Loucy (cell line): ENCODE measurements around the gene XDH.

Experiments used
- H2AFZ ChIP-seq: fragments of 200-600 bp; sonication (generic); 2 replicates; pipeline ENCODE4 v1.6.0; 2016; ENCODE audit warnings: antibody characterized with exemption, mild to moderate bottlenecking, low read length, moderate library complexity
- H3F3A ChIP-seq: fragments of 200-600 bp; 2 replicates; pipeline ENCODE4 v1.6.0; 2016; ENCODE audit warnings: antibody characterized with exemption, low read depth, mild to moderate bottlenecking
- H3K27me3 ChIP-seq: fragments of 200-600 bp; sonication (generic); 2 replicates; pipeline ENCODE4 v1.6.1; 2014; ENCODE audit warnings: low read length, mild to moderate bottlenecking; ENCODE audit not compliant: insufficient read depth, poor library complexity, severe bottlenecking
- H3K36me3 ChIP-seq: fragments of 200-600 bp; sonication (generic); 2 replicates; pipeline ENCODE4 v1.6.1; 2016; ENCODE audit warnings: low read length; ENCODE audit not compliant: insufficient read depth
- H3K4me1 ChIP-seq: fragments of 200-600 bp; sonication (generic); 2 replicates; pipeline ENCODE4 v1.5.1; 2014; ENCODE audit warnings: low read length, mild to moderate bottlenecking; ENCODE audit not compliant: insufficient read depth, poor library complexity, severe bottlenecking
- H3K4me2 ChIP-seq: fragments of 200-600 bp; sonication (generic); 2 replicates; pipeline ENCODE4 v1.6.0; 2014; ENCODE audit warnings: antibody characterized with exemption, low read length, low read depth, mild to moderate bottlenecking; ENCODE audit not compliant: poor library complexity, severe bottlenecking
- H3K4me3 ChIP-seq: fragments of 200-600 bp; sonication (generic); 2 replicates; pipeline ENCODE4 v1.5.1; 2014; ENCODE audit warnings: low read length, mild to moderate bottlenecking, mixed read lengths; ENCODE audit not compliant: poor library complexity, severe bottlenecking
- H3K79me2 ChIP-seq: fragments of 200-600 bp; sonication (generic); 2 replicates; pipeline ENCODE4 v1.6.1; 2014; ENCODE audit warnings: low read length; ENCODE audit not compliant: insufficient read depth
- H3K9ac ChIP-seq: fragments of 200-600 bp; sonication (generic); 2 replicates; pipeline ENCODE4 v1.6.0; 2014; ENCODE audit warnings: mild to moderate bottlenecking, low read depth, low read length, moderate library complexity; ENCODE audit not compliant: poor library complexity, severe bottlenecking
- H3K9me2 ChIP-seq: fragments of 200-600 bp; sonication (generic); replicated peaks from 2 replicates; pipeline ENCODE4 v1.6.1; 2016; ENCODE audit warnings: low read depth, low read length, mixed read lengths
- H3K9me3 ChIP-seq: fragments of 200-600 bp; sonication (generic); 2 replicates; pipeline ENCODE4 v1.6.1; 2014; ENCODE audit warnings: mild to moderate bottlenecking, antibody characterized with exemption, low read length, low read depth; ENCODE audit not compliant: insufficient read depth
- H4K20me1 ChIP-seq: fragments of 200-600 bp; sonication (generic); 2 replicates; pipeline ENCODE4 v1.6.0; 2014; ENCODE audit warnings: antibody characterized with exemption, low read length, mild to moderate bottlenecking; ENCODE audit not compliant: insufficient read depth, poor library complexity, severe bottlenecking
- EZH2phosphoT487 ChIP-seq: fragments of 200-600 bp; IDR thresholded peaks from 2 replicates; pipeline ENCODE4 v1.6.1; 2018; ENCODE audit warnings: antibody characterized with exemption, mild to moderate bottlenecking, moderate library complexity, borderline replicate concordance
- TF ChIP-seq, protein P1 (sequence below): fragments of 200-600 bp; sonication (generic); conservative IDR thresholded peaks from 2 replicates; pipeline ENCODE4 v1.5.1; 2014; ENCODE audit warnings: mild to moderate bottlenecking, antibody characterized with exemption, low read length

The XDH gene

DNA sequence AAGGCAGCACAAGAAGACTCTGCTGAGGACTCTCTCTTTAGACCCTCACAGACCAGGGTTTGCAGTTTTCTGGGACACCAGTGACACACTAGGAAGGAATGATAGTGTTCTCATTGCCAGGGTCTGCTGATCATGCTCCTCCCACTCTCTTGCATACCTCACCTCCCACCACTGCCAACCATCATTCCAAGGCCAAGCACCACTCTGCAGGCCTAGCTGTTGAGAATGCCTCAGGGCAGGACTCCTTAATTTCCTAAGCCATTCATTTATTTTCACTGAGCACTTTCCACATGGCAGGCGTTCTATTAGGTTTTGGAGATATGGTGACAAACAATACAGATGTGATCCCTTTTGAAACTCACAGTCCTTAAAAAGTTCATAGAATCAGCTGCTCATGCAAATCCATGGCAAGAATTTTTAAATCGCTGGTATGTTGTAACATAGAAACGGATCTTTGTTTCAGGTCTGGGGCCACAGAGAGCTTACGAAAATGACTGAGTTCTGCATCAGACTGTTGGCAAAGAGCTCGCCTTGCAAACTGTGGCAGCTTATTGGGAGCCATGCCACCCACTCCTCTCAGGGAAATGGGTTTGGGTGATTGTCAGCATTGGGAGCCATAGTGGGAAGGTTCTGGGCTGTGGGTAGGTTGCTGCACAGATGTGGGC lies 78.5 kb downstream of the XDH start:
- Histone ChIP-seq H3K9ac (no peak overlapping the region), H3K4me1 (peaks cover 4% of the 10 kb centered on the region), H3K36me3 (no peaks in the 10 kb centered on the region), H4K20me1 (no peaks in the 10 kb centered on the region), H2AFZ (no peak overlapping the region), H3K4me3 (no peak overlapping the region), H3K9me3 (no peaks in the 10 kb centered on the region), H3K79me2 (no peaks in the 10 kb centered on the region), H3K9me2 (no peaks in the 10 kb centered on the region), H3F3A (no peaks in the 10 kb centered on the region), H3K27me3 (no peaks in the 10 kb centered on the region), H3K4me2 (no peak overlapping the region)
- TF ChIP-seq, protein P1, sequence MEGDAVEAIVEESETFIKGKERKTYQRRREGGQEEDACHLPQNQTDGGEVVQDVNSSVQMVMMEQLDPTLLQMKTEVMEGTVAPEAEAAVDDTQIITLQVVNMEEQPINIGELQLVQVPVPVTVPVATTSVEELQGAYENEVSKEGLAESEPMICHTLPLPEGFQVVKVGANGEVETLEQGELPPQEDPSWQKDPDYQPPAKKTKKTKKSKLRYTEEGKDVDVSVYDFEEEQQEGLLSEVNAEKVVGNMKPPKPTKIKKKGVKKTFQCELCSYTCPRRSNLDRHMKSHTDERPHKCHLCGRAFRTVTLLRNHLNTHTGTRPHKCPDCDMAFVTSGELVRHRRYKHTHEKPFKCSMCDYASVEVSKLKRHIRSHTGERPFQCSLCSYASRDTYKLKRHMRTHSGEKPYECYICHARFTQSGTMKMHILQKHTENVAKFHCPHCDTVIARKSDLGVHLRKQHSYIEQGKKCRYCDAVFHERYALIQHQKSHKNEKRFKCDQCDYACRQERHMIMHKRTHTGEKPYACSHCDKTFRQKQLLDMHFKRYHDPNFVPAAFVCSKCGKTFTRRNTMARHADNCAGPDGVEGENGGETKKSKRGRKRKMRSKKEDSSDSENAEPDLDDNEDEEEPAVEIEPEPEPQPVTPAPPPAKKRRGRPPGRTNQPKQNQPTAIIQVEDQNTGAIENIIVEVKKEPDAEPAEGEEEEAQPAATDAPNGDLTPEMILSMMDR: no peak
- no peak for TF ChIP-seq EZH2phosphoT487

DNA sequence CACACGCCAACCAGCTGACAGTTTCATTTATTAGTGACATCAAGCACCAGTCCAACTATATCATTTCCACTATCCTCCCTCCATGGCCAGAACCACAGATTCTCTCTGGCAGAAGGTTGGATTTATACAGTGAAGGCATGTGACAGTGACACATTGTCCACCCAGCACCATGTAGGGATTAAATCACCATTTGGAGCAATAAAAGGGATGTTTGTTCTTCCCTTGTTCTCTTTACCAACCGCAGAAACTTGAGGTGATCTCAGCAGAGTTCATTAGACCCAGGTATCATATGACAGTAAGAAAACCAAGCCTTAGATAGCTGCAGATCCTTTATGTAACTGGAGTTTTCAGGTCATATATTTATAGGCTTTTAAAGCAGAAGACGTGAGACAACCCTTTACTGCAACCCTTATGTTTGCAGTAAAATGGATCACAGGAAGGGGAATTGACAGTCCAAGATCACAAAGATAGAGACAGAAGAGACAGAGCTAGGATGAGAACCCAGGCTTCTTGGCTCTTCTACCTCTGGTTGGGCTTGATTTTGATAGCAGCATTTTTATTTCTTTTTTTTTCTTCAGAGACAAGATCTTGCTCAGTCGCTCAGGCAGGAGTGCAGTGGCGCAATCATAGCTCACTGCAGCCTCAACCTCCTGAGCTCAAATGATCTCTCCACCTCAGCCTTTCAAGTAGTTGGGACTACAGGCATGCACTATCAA lies 80.1 kb downstream of the XDH start:
- H3K79me2 ChIP-seq: no peaks in the 10 kb centered on the region
- H3K4me2 ChIP-seq: no peak overlapping the region
- peaks cover 5% of the 10 kb centered on the region for H3K4me1 ChIP-seq
- H3K9ac ChIP-seq: no peak overlapping the region
- no peaks in the 10 kb centered on the region for H3K36me3 ChIP-seq
- no peaks in the 10 kb centered on the region for H4K20me1 ChIP-seq
- TF ChIP-seq, protein P1: no peak
- TF ChIP-seq EZH2phosphoT487: no peak
- H3F3A ChIP-seq: no peaks in the 10 kb centered on the region
- no peaks in the 10 kb centered on the region for H3K27me3 ChIP-seq
- no peaks in the 10 kb centered on the region for H3K9me3 ChIP-seq
- H3K4me3 ChIP-seq: no peak overlapping the region
- H2AFZ ChIP-seq: no peak overlapping the region
- H3K9me2 ChIP-seq: no peaks in the 10 kb centered on the region

DNA sequence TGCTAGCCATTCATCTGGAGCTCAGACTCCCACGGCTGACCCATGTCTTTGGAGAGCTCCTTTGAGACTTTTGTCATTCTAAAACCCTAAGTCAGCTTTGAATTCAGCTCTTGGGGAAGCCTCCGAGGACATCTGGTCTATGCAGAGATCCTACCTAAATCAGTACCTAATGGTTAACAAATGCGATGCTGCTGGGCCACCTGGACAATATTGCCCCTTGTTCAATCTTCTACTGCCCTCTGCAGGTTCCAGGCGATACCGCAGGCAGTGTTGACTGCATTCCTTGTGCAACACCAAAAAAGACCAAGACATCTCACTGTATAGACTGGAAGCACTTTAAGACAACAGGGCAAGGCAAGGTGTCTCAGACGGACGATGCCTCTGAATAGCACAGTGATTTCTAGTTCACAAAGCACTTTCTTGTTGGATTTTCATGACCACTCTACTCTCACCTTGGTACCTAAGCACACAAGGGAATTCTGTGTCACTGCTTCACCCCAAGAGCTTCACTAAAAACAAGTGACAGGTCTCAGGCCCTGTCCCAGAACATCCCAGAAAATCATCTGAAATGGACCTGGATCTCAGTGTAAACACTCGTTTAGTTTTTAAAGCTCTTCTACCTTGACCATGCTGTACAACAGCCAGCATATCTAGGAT lies 80.9 kb downstream of the XDH start:
- Histone ChIP-seq H3K9me3 (no peaks in the 10 kb centered on the region), H3K36me3 (no peaks in the 10 kb centered on the region), H3K4me1 (peaks cover 5% of the 10 kb centered on the region), H3K4me3 (no peak overlapping the region), H3K27me3 (no peaks in the 10 kb centered on the region), H3K9ac (no peak overlapping the region), H3F3A (no peaks in the 10 kb centered on the region), H4K20me1 (no peaks in the 10 kb centered on the region), H3K79me2 (no peaks in the 10 kb centered on the region), H3K9me2 (no peaks in the 10 kb centered on the region), H2AFZ (no peak overlapping the region), H3K4me2 (no peak overlapping the region)
- TF ChIP-seq EZH2phosphoT487: no peak
- TF ChIP-seq, protein P1: peak; percentile 100
